Measurements from ENCODE around the gene CFAP97.

DNA sequence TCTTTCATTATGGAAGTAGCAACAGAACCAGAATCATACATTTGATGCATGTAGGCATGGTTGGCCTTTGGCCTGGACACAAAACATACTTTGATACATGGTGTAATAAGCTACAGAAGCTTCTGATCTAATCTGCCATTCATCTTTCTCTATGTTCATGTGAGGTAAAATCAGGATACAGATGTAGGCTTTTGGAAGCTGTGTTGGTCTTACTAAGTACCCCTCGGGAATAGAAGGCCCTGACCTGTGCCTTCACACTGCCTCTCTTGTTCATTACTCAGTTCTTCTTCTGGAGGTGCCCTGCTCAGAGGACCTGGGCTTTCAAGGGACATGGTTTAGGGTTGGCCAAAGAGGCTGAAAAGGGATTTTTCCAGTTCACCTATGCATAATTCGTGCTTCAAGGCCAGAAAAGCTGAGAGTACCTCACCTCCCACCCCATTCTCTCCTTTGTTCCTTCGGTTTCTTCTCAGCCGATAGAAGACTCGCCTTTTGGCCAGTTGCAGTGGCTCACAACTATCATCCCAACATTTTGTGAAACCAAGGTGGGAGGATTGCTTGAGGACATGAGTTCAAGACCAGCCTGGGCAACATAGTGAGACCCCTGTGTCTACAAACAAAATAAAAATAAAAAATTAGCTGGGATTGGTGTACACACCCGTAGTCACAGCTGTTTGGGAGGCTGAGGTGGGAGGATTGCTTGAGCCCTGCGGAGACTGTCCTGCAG is 31.5 kb upstream of the CFAP97 start:
- TF ChIP-seq, protein P1, sequence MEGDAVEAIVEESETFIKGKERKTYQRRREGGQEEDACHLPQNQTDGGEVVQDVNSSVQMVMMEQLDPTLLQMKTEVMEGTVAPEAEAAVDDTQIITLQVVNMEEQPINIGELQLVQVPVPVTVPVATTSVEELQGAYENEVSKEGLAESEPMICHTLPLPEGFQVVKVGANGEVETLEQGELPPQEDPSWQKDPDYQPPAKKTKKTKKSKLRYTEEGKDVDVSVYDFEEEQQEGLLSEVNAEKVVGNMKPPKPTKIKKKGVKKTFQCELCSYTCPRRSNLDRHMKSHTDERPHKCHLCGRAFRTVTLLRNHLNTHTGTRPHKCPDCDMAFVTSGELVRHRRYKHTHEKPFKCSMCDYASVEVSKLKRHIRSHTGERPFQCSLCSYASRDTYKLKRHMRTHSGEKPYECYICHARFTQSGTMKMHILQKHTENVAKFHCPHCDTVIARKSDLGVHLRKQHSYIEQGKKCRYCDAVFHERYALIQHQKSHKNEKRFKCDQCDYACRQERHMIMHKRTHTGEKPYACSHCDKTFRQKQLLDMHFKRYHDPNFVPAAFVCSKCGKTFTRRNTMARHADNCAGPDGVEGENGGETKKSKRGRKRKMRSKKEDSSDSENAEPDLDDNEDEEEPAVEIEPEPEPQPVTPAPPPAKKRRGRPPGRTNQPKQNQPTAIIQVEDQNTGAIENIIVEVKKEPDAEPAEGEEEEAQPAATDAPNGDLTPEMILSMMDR (IDR thresholded peaks at IDR 0.05), result no peak
- no peak for TF ChIP-seq POLR2A (IDR thresholded peaks at IDR 0.05)

All from body of pancreas (tissue), 4 donors.